NB4 (cell line): ENCODE results near the gene MORC1.

Source experiments
- DNase-seq: peaks from one replicate; pipeline ENCODE4 v3.0.0; 2010; ENCODE audit warnings: low read depth
- H3K4me3 ChIP-seq: one replicate; pipeline ENCODE4 v1.5.1; 2011; ENCODE audit warnings: mild to moderate bottlenecking, low read depth, low read length, moderate library complexity
- MYC ChIP-seq: IDR thresholded peaks from 2 replicates; pipeline ENCODE4 v1.6.1; 2011; ENCODE audit warnings: low read depth, low read length
- POLR2A ChIP-seq: IDR thresholded peaks from 2 replicates; pipeline ENCODE4 v1.6.1; 2011; ENCODE audit warnings: mild to moderate bottlenecking; ENCODE audit not compliant: insufficient read length; ENCODE audit errors: extremely low read depth
- TF ChIP-seq, protein P1 (sequence below): IDR thresholded peaks from one replicate; pipeline ENCODE4 v1.5.1; 2012; ENCODE audit warnings: low read depth, low read length
- TF ChIP-seq, protein P2 (sequence below): IDR thresholded peaks from 2 replicates; pipeline ENCODE4 v1.6.1; 2011; ENCODE audit warnings: low read depth, low read length

The MORC1 gene

DNA sequence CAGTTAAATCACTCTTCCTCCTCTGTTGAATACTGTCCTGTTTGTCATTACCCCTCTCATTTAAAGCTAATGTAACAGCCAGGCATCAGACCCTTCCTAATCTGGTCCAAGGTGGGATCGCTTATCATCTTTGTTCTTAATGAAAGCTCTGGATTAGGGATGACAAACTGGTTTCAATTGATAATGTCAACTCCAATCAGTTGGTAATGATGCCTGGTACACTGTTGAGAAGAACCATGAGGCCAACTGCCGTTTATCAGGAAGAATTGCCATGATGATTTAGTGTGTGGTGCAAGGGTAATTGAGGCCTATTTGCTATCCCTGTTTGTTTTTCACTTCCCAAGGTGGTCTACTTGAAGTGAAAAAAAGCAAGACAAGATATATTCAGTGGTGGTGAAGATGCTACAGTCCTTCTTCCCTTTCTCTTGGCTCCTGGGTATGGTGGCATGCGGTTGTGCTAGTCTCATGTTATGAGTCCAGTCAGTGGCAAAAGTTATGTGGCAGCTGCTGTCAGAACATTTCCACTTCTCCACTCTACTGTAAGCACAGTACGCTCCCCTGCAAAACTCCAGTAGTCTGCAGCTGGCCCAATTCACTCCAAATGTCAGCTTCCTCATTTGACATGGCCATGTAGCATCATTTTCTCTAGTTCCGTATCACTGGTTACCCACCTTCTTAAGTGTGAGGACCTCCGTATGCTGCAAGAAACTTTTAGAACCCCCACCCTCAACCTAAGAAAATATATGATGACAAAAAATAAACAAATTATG is 72.5 kb downstream of the MORC1 start:
- no peak for TF ChIP-seq POLR2A
- TF ChIP-seq, protein P1, sequence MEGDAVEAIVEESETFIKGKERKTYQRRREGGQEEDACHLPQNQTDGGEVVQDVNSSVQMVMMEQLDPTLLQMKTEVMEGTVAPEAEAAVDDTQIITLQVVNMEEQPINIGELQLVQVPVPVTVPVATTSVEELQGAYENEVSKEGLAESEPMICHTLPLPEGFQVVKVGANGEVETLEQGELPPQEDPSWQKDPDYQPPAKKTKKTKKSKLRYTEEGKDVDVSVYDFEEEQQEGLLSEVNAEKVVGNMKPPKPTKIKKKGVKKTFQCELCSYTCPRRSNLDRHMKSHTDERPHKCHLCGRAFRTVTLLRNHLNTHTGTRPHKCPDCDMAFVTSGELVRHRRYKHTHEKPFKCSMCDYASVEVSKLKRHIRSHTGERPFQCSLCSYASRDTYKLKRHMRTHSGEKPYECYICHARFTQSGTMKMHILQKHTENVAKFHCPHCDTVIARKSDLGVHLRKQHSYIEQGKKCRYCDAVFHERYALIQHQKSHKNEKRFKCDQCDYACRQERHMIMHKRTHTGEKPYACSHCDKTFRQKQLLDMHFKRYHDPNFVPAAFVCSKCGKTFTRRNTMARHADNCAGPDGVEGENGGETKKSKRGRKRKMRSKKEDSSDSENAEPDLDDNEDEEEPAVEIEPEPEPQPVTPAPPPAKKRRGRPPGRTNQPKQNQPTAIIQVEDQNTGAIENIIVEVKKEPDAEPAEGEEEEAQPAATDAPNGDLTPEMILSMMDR = no peak
- TF ChIP-seq, protein P2, sequence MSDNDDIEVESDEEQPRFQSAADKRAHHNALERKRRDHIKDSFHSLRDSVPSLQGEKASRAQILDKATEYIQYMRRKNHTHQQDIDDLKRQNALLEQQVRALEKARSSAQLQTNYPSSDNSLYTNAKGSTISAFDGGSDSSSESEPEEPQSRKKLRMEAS = no peak
- H3K4me3 ChIP-seq = no peak overlapping the region
- DNase-seq = no peak

DNA sequence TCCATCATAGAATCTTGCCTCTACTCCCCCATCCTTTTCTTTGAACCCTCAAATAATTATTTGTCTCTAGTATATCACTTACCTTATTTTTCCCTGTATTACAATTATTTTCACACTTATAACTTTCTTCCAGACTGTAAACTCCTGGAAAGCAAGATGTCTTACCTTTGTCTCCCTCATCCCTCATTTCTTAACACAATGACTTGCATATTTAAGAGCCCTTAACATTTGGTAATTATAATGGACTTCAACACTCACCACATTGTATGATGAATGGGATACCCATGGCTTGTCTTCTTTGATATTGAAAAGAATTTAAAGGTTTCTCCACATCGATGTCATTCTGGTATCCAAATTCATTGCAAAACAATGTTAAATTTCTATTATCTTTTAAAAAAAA is 82.9 kb downstream of the MORC1 start:
- no peak for DNase-seq
- no peak overlapping the region for H3K4me3 ChIP-seq
- TF ChIP-seq POLR2A = no peak
- TF ChIP-seq, protein P2 = no peak
- TF ChIP-seq, protein P1 = no peak
- TF ChIP-seq MYC = no peak

DNA sequence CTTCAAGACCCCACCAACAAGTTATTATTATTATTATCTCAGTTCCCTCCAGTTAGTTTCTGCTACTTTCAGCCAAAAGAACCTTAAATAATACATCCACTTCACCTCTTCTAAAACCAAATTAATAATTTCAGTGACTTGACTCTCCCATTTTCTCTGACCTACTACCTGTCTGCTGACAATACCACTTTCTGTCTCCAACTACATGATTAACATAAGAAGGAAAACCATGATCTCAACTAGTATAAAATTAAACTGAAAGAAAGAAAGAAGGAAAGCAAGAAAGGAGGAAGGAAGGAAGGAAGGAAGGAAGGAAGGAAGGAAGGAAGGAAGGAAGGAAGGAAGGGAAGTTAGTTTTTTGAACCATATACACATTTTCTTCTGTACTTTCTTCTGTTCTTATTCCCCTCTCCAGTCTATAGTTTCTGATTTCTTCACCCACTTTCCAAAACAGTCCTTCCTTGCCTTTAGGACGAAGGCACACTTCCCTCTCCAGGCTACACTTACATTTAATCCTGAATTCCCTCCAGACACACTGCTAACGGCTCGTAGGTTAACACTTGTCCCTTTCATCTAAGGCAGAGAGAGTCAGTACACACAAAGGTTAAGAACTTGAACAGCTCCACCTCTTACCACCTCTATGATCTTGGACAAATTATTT is 84.8 kb downstream of the MORC1 start:
- H3K4me3 ChIP-seq = no peak overlapping the region
- no peak for DNase-seq
- TF ChIP-seq, protein P1 = no peak
- no peak for TF ChIP-seq MYC
- TF ChIP-seq, protein P2 = no peak
- TF ChIP-seq POLR2A = no peak

DNA sequence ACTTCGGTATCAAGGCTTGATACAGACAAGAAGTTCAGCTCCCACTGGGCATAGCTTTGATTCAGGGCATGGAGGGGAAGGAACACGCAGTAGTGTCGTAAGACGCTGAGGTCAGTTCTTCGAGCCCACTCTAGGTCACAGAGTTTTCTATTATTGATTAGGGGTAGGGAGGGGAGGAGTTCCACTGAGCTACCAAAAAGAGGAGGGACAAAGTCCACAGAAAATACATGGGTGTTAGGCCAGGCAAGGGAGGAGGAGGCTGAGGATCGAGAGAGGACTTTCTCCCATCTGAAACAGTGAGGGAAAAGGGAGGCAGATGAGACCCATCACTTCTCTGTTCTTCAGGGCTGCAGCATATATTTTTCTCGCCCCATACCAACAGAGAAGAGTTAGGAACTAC is 89.2 kb downstream of the MORC1 start:
- no peak for DNase-seq
- no peak overlapping the region for H3K4me3 ChIP-seq
- TF ChIP-seq, protein P2 = no peak
- no peak for TF ChIP-seq POLR2A

DNA sequence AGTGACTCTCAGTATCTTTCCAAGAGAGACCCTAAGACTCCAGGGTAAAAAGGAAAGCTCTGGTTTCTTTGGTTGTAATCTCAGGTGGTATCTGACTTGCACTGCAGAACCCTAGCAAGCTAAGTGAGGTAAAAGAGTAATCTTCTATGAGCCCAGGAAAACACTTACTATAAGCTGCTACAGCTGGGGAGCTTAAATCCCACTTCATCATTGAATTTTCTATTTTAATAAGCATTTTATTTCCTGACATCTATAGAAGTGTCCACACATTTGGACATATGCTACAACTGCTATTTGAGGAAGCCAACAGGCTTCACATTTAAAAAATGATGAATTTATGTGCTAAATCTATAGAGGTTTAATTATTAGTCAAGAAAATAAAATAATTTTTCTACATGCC is 91.1 kb downstream of the MORC1 start:
- H3K4me3 ChIP-seq = no peak overlapping the region
- no peak for DNase-seq
- TF ChIP-seq POLR2A = no peak
- TF ChIP-seq, protein P1 = no peak
- TF ChIP-seq, protein P2 = no peak
- no peak for TF ChIP-seq MYC

DNA sequence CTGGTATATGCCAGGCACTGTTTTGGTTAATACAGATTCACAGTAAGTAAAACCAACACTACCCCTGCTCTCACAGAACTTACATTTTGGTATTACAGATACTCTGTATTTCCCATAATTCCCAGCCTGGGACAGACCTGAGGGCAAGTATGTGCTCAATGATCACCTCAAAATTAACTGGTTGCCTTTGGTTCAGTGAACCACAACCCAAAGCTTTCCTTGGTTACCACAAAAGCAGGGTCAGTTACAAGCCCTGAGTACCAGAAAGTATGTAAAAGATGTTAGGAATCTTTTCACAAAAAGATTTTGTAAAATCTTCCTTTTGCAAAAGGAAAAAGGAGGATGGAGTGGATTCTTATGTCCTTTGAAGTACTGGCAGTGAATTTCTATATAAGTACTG is 92.0 kb downstream of the MORC1 start:
- no peak for TF ChIP-seq MYC
- H3K4me3 ChIP-seq = no peak overlapping the region
- no peak for DNase-seq
